HG02943 (cell line): ENCODE data around the gene CACNA1E.

ENCODE experiments used
- ATAC-seq: cut with Tn5 transposase; IDR thresholded peaks from one replicate; pipeline ENCODE4 v1.9.1; 2021; ENCODE audit warnings: mild to moderate bottlenecking, low read depth, moderate library complexity; ENCODE audit not compliant: unreplicated experiment

CACNA1E gene

GRCh38 chr1:181482521-181483284, 614 bp upstream of the CACNA1E start:
- ATAC-seq: peak; percentile 49

GRCh38 chr1:181484821-181485220, 1.5 kb downstream of the CACNA1E start:
- no peak for ATAC-seq

- peak; percentile 43 for ATAC-seq
These were observed 2.2 kb downstream of the CACNA1E start for GRCh38 chr1:181485287-181486097.

GRCh38 chr1:181486098-181486420, 2.7 kb downstream of the CACNA1E start:
- no peak for ATAC-seq

GRCh38 chr1:181488866-181489265, 5.5 kb downstream of the CACNA1E start:
- no peak for ATAC-seq

- ATAC-seq: no peak
These were observed 7.0 kb downstream of the CACNA1E start for GRCh38 chr1:181490276-181490675.

- no peak for ATAC-seq
These were observed 7.7 kb downstream of the CACNA1E start for GRCh38 chr1:181490740-181491712.

GRCh38 chr1:181493166-181493565, 9.8 kb downstream of the CACNA1E start:
- no peak for ATAC-seq

GRCh38 chr1:181493885-181494284, 10.6 kb downstream of the CACNA1E start:
- no peak for ATAC-seq

- no peak for ATAC-seq
These were observed 13.4 kb downstream of the CACNA1E start for GRCh38 chr1:181496759-181497158.

- no peak for ATAC-seq
These were observed 14.6 kb downstream of the CACNA1E start for GRCh38 chr1:181497870-181498269.

GRCh38 chr1:181499825-181500224, 16.5 kb downstream of the CACNA1E start:
- ATAC-seq: no peak

GRCh38 chr1:181500636-181501035, 17.3 kb downstream of the CACNA1E start:
- ATAC-seq: no peak

- ATAC-seq: no peak
These were observed 18.3 kb downstream of the CACNA1E start for GRCh38 chr1:181501612-181502011.

GRCh38 chr1:181503171-181503810, 20.0 kb downstream of the CACNA1E start:
- ATAC-seq: no peak

- ATAC-seq: peak; percentile 53
These were observed 21.1 kb downstream of the CACNA1E start for GRCh38 chr1:181504399-181504842.

GRCh38 chr1:181506563-181507353, 23.4 kb downstream of the CACNA1E start:
- no peak for ATAC-seq

- ATAC-seq: no peak
These were observed 25.3 kb downstream of the CACNA1E start for GRCh38 chr1:181508486-181509165.

- ATAC-seq: peak; percentile 4
These were observed 30.5 kb downstream of the CACNA1E start for GRCh38 chr1:181513786-181514297.
